HAP-1 (cell line): ENCODE results near the gene PLEKHG4.

Experiments used
- DNase-seq, 2 experiments: peaks; one replicate each; pipeline ENCODE4 v3.0.0-alpha.2; 2016 to 2020; ENCODE audit warnings: low spot score in 2 of 2
- H3K27me3 ChIP-seq: fragments of 250-450 bp; sonication (Bioruptor Pico); 2 replicates; pipeline ENCODE4 v1.5.1; 2020; ENCODE audit warnings: low read depth, mild to moderate bottlenecking, moderate library complexity
- H3K36me3 ChIP-seq: fragments of 250-450 bp; sonication (Bioruptor Pico); replicated peaks from 2 replicates; pipeline ENCODE4 v1.5.1; 2020; ENCODE audit warnings: mild to moderate bottlenecking
- H3K4me1 ChIP-seq: fragments of 250-450 bp; sonication (Bioruptor Pico); 2 replicates; pipeline ENCODE4 v1.5.1; 2020; ENCODE audit warnings: mild to moderate bottlenecking
- H3K4me3 ChIP-seq: fragments of 250-450 bp; sonication (Bioruptor Pico); 2 replicates; pipeline ENCODE4 v1.5.1; 2020; ENCODE audit warnings: mild to moderate bottlenecking, moderate library complexity
- H3K9me3 ChIP-seq: fragments of 250-450 bp; sonication (Bioruptor Pico); 2 replicates; pipeline ENCODE4 v1.5.1; 2020; ENCODE audit warnings: mild to moderate bottlenecking, moderate library complexity
- in situ Hi-C: fragments of 300-500 bp; cut with MboI; formaldehyde crosslinking; loops from 3 replicates; pipeline ENCODE4 v1.14.3; 2020; ENCODE audit warnings: low sequenced_read_pairs, inconsistent platforms, mixed read lengths

The PLEKHG4 gene

DNA sequence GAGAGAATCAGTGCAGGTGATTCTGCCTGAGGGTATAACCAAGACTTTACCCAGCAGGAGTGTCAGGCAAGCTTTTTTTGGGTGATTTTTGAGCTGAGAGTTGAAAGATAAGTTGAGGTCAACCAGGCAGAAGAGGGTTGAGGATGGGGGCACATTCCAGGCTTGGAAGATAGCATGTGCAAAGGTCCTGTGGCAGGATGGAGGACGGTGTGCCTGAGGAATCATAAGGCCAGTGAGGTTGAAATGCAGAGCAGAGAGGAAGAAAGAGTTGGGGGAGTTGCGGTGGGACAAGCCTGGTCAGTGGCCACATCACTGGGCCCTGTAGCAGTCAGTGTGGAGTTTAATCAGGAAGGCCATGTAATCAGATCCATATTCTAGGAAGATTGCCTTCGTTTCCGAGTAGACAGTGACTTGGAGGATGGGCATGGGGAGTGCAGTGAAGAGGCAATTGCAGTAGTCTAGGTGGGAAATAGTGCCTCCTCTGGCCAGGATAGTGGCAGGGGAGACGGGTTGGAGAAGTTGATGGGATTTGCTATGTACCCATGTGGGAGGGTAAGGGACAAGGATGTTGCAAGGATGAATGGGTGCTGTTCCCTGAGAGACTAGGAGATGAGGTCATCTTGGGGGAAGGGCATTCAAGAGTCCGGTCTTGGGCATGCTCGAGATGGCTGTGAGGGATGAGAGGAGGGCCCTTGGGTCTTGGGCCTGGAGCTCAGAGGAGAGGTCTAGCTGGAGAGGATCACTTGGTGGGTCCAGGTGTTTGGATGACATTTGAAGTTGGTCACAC lies 3.9 kb downstream of the PLEKHG4 start:
- no peak for DNase-seq
- H3K36me3 ChIP-seq: peaks cover 7% of the 10 kb centered on the region
- in situ Hi-C loops: no loop called here
- H3K9me3 ChIP-seq: no peaks in the 10 kb centered on the region
- H3K4me3 ChIP-seq: no peak overlapping the region
- H3K4me1 ChIP-seq: peaks cover 6% of the 10 kb centered on the region
- no peaks in the 10 kb centered on the region for H3K27me3 ChIP-seq

DNA sequence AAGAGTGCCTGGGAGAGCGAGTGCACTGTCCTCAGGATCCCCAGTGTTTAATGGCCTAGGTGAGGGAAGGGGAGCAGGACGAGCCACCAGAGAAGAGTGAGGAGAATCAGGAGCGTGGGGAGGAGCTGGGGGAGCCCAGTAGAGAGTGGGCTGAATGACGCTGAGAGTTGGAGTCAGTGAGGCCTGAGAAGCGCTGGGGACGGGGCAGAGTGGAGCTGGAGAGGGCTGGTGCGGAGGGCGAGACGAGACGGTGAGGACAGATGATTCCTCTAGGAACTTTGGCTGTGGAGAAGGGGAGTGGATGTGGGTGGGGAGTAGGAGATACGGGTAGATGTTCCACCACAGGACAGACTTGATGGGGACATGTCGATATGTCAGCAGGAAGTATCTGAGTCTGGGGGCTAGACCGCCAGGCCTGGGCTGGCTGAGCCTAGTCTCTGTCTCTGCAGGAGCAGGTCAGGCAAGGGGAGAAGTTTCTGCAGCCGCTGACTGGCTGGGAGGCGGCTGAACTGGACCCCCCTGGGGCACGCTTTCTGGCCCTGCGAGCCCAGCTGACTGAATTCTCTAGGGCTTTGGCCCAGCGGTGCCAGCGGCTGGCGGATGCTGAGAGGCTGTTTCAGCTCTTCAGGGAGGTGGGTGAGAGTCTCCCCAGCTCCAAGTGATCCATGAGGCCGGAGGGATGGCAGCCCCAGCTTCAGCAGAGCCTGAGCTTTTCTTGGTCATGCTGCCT lies 4.7 kb downstream of the PLEKHG4 start:
- DNase-seq: no peak
- Histone ChIP-seq H3K9me3 (no peaks in the 10 kb centered on the region), H3K4me1 (peaks cover 6% of the 10 kb centered on the region), H3K27me3 (no peaks in the 10 kb centered on the region), H3K36me3 (peaks cover 7% of the 10 kb centered on the region), H3K4me3 (no peak overlapping the region)
- in situ Hi-C loops: no loop called here

DNA sequence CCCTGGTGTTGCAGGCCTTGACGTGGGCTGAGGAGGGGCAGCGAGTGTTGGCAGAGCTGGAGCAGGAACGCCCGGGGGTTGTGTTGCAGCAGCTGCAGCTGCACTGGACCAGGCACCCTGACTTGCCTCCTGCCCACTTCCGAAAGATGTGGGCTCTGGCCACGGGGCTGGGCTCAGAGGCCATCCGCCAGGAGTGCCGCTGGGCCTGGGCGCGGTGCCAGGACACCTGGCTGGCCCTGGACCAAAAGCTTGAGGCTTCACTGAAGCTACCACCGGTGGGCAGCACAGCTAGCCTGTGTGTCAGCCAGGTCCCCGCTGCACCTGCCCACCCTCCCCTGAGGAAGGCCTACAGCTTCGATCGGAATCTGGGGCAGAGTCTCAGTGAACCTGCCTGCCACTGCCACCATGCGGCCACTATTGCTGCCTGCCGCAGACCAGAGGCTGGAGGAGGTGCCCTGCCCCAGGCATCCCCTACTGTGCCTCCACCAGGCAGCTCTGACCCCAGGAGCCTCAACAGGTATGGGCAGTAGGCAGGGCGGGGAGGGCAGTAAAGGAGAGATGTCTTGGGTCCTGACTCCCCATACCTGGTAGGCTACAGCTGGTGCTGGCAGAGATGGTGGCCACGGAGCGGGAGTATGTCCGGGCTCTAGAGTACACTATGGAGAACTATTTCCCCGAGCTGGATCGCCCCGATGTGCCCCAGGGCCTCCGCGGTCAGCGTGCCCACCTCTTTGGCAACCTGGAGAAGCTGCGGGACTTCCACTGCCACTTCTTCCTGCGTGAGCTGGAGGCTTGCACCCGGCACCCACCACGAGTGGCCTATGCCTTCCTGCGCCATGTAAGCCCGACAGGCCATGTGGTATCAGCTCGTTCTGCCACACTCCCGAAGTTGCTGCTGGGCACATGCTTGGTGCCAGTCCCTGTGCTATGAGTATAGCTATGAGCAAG lies 5.6 kb downstream of the PLEKHG4 start:
- Histone ChIP-seq H3K36me3 (peaks cover 7% of the 10 kb centered on the region), H3K4me3 (no peak overlapping the region), H3K4me1 (peaks cover under 1% of the 10 kb centered on the region), H3K9me3 (no peaks in the 10 kb centered on the region), H3K27me3 (no peaks in the 10 kb centered on the region)
- in situ Hi-C loops: no loop called here
- DNase-seq: no peak

GRCh38 chr16:67286441-67287235 lies 7.3 kb downstream of the PLEKHG4 start:
- no peaks in the 10 kb centered on the region for H3K9me3 ChIP-seq
- no peak for DNase-seq
- no peaks in the 10 kb centered on the region for H3K4me1 ChIP-seq
- no peak overlapping the region for H3K4me3 ChIP-seq
- H3K27me3 ChIP-seq: no peaks in the 10 kb centered on the region
- peaks cover 7% of the 10 kb centered on the region for H3K36me3 ChIP-seq
- in situ Hi-C loops: no loop called here

- in situ Hi-C loops: no loop called here
- Histone ChIP-seq H3K9me3 (no peaks in the 10 kb centered on the region), H3K36me3 (peaks cover 2% of the 10 kb centered on the region), H3K4me3 (no peak overlapping the region), H3K4me1 (no peaks in the 10 kb centered on the region), H3K27me3 (no peaks in the 10 kb centered on the region)
- no peak for DNase-seq
These were observed 8.6 kb downstream of the PLEKHG4 start for GRCh38 chr16:67287960-67288359.

DNA sequence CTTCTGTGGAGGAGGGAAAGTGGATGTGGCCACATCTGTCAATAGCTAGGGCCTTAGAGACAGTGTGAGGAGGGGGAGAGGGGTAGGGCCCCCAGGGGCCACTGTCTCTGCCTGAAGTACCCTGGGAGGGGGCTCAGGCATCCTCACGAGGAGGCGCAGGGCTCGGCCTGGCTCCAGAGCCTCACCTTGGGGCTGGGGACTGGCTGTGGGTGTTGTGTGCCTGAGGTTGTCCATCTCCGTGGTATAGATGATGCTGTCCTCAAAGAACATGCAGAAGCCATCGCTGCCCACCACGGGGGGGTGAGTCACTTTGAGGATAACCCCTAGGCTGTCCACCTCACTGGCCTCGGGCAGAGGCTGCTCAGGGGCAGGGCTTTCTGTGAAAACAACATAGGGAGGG lies 12.1 kb downstream of the PLEKHG4 start:
- no peaks in the 10 kb centered on the region; the same call in 1 of the 2 replicates for H3K36me3 ChIP-seq
- H3K4me3 ChIP-seq: no peak overlapping the region
- in situ Hi-C loops: no loop called here
- no peaks in the 10 kb centered on the region for H3K27me3 ChIP-seq
- no peak for DNase-seq
- H3K4me1 ChIP-seq: no peaks in the 10 kb centered on the region
- no peaks in the 10 kb centered on the region for H3K9me3 ChIP-seq

GRCh38 chr16:67294171-67294757 lies 14.9 kb downstream of the PLEKHG4 start:
- Histone ChIP-seq H3K9me3 (no peaks in the 10 kb centered on the region), H3K36me3 (no peaks in the 10 kb centered on the region), H3K27me3 (no peaks in the 10 kb centered on the region), H3K4me1 (no peaks in the 10 kb centered on the region), H3K4me3 (no peak overlapping the region)
- in situ Hi-C loops: no loop called here
- DNase-seq: no peak

DNA sequence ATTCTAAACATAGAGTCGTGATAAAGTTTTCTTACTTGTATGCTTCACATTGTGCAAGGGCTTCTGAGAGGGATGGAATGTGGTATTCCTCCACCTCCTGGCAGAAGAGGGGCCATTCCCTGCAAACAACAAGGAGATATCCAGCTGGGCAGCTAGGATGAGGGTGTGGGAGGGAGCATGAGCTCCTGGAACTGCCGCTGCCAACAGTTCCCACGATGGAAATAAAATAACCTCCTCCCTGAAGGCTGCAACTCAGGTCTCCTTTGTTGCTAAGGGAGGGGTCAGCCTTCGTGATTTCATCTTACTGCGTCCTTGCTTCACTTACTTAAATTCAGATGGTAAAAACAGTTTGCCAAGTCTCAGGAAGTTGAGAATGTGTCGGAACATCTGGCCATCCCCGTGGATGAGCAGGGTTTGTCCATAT lies 15.6 kb downstream of the PLEKHG4 start:
- in situ Hi-C loops: no loop called here
- Histone ChIP-seq H3K9me3 (no peaks in the 10 kb centered on the region), H3K4me3 (no peak overlapping the region), H3K4me1 (no peaks in the 10 kb centered on the region), H3K27me3 (no peaks in the 10 kb centered on the region), H3K36me3 (no peaks in the 10 kb centered on the region)
- no peak for DNase-seq

DNA sequence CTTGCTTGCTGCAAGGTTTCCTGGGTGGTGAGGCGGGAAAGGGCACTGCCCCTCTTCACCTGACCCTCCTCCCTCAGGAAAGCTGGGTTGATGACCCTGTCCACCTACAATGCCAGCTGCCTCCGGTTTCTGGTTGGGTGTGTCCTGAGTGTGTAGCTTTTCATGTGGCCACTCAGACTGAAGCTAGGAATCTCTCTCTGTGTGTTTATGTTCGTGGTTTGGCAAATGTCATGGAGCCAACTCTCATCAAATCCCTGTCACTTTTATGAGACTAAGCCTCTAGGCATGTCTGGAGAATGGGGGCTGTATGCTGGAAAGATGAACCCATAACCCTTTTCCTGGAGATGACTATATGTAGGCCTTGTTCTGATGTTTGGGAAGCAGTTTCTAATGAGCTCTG lies 17.1 kb downstream of the PLEKHG4 start:
- no peak for DNase-seq
- Histone ChIP-seq H3K9me3 (no peaks in the 10 kb centered on the region), H3K4me3 (no peak overlapping the region), H3K4me1 (no peaks in the 10 kb centered on the region), H3K36me3 (no peaks in the 10 kb centered on the region), H3K27me3 (no peaks in the 10 kb centered on the region)
- in situ Hi-C loops: no loop called here

DNA sequence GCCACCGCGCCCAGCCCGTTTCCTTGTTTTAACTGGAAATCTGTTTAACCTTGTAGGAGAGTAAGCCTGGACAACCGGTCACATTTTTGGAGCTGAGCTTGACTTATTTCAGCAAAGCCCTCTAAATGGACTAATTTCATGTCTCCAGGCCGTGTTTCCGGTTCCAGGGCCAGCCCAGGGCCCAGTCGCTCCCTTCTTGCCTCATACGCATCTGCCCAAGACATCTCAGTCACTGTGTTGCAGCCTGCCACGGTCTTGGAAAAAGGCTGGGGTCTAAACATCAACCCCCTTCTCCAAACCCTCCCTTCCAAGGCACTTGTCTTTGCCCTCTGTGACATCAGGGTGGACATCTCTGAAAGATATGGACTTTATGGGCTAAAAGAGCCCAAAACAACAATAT lies 18.9 kb downstream of the PLEKHG4 start:
- Histone ChIP-seq H3K4me3 (no peak overlapping the region), H3K9me3 (no peaks in the 10 kb centered on the region), H3K36me3 (no peaks in the 10 kb centered on the region), H3K4me1 (no peaks in the 10 kb centered on the region), H3K27me3 (no peaks in the 10 kb centered on the region)
- no peak for DNase-seq
- in situ Hi-C loops: no loop called here

- H3K27me3 ChIP-seq: no peaks in the 10 kb centered on the region
- in situ Hi-C loops: no loop called here
- no peak for DNase-seq
- no peak overlapping the region for H3K4me3 ChIP-seq
- H3K36me3 ChIP-seq: no peaks in the 10 kb centered on the region
- no peaks in the 10 kb centered on the region for H3K4me1 ChIP-seq
- H3K9me3 ChIP-seq: no peaks in the 10 kb centered on the region
These were observed 19.9 kb downstream of the PLEKHG4 start for GRCh38 chr16:67299269-67299668.

GRCh38 chr16:67301080-67301782 lies 21.9 kb downstream of the PLEKHG4 start:
- no peaks in the 10 kb centered on the region for H3K9me3 ChIP-seq
- in situ Hi-C loops: no loop called here
- H3K4me1 ChIP-seq: no peaks in the 10 kb centered on the region
- H3K4me3 ChIP-seq: no peak overlapping the region
- DNase-seq: no peak
- H3K36me3 ChIP-seq: no peaks in the 10 kb centered on the region
- no peaks in the 10 kb centered on the region for H3K27me3 ChIP-seq
